GM19043 (cell line): ENCODE data around the gene XAGE3.
"Not testable (repeated sequence)": the region's sequence is repeated elsewhere in the genome, so short reads cannot be mapped to it uniquely, and the experiment has no call there.

Experiments
- ATAC-seq: cut with Tn5 transposase; IDR thresholded peaks from one replicate; pipeline ENCODE4 v1.9.1; 2021; ENCODE audit warnings: low read depth; ENCODE audit not compliant: unreplicated experiment

The XAGE3 gene

DNA sequence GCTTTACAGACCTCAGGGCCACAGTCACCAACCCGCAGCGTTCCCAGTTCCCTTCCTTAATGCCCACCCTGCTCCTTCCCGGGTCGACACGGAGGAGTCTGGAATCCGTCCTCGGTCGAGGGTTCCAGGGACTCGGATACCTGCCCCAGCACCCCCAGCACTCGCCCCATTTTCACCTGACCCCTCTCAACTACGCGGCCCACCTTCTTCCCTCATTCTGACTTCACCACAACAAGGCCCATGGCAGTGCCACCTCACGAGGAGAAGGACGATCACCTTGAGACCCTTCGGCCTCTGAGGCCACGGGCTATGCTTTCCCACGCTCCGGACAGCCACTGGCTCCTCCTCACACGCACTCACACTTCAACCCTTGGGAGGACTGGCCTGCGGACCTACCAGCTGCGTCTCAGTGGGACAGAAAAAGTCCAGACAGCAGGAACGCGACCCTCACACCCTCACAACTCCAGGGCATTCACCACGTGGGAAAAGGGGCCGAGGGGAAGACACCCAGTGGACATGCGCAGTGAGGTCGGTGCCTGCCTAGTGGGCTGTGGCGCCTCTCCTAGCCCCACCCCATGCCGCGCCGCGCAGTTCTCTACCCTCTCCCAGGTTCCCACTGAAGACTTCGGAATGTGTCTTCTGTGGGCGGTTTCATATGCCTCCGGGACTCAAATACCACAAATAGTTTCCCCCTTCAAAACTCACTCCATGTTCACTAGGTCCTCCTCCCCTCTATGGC, at the start of gene XAGE3:
Gene XAGE3, minus strand, starts transcription at position 474 of the 739 bp plus-strand sequence. CDS start 950 bp downstream, outside the sequence.
- no peak for ATAC-seq

GRCh38 chrX:52914704-52915103, 46.8 kb upstream of the XAGE3 start:
- ATAC-seq: not testable (repeated sequence)

DNA sequence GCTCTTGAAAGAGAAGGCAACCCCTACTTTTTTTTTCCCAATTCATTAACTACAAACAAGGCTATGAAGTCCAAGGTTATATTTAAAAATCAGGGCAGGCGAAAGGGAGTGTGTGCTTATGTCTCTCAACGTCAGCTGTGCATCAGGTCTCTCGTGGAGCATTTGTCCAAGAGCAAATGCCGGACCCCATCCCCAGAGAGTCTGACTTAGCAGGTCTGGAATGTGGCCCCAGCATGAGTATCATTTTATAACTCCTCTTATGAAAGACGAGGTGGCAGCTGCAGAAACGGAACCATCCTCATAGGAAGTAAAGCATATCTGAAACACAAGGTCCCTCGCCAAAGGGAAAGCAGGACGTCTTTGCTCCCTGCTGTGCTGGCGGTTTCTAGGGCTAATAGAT, 45.8 kb upstream of the XAGE3 start:
- not testable (repeated sequence) for ATAC-seq

- not testable (repeated sequence) for ATAC-seq
These were observed 41.6 kb upstream of the XAGE3 start for GRCh38 chrX:52909313-52909969.

DNA sequence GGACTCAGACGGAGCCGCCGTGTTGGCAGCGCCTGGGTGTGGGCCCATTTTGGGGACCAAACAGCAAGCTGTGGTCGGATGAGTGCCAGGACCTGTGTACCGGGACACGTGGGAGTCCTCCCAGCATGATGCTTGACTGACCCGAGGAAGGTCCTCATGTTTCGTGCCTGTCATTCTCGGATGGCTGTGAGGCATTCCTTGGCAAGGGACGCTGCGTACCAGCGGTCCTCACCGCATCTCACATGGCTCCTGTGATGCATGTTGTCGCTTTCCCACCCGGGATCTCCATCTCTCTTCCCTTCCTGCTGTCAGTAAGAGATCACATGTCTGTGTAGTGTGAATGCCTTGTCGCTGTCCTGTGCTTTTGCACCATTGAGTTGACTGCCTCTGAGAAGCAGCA, 40.0 kb upstream of the XAGE3 start:
- ATAC-seq: not testable (repeated sequence)

DNA sequence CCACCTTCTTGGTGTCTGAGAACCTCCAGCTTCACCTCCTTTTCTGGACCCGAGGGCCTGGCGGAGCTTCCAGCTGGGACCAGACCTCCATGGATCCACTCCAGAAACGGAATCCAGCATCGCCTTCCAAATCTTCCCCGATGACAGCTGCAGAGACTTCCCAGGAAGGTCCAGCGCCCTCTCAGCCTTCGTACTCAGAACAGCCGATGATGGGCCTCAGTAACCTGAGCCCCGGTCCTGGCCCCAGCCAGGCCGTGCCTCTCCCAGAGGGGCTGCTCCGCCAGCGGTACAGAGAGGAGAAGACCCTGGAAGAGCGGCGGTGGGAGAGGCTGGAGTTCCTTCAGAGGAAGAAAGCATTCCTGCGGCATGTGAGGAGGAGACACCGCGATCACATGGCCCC, 39.3 kb upstream of the XAGE3 start:
- not testable (repeated sequence) for ATAC-seq

DNA sequence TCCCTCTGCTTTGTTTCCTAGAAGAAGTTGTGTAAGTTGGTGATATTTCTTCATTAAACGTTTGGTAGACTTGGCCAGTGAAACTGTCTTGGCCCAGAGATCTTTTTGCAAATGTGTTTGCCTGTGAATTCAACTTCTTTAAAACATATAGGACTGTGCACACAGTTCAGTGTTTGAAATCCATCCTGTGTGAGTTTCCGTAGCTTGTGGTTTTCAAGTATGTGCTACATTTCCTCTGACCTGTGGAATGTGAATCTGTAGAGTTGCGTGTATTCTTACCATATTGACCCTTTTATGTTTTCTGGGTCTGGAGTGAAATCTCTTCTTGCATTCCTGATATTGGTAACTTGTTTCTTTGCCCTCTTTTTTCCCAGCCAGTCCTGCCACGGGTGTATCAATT, 38.2 kb upstream of the XAGE3 start:
- not testable (repeated sequence) for ATAC-seq

- not testable (repeated sequence) for ATAC-seq
These were observed 37.6 kb upstream of the XAGE3 start for GRCh38 chrX:52905531-52905930.

DNA sequence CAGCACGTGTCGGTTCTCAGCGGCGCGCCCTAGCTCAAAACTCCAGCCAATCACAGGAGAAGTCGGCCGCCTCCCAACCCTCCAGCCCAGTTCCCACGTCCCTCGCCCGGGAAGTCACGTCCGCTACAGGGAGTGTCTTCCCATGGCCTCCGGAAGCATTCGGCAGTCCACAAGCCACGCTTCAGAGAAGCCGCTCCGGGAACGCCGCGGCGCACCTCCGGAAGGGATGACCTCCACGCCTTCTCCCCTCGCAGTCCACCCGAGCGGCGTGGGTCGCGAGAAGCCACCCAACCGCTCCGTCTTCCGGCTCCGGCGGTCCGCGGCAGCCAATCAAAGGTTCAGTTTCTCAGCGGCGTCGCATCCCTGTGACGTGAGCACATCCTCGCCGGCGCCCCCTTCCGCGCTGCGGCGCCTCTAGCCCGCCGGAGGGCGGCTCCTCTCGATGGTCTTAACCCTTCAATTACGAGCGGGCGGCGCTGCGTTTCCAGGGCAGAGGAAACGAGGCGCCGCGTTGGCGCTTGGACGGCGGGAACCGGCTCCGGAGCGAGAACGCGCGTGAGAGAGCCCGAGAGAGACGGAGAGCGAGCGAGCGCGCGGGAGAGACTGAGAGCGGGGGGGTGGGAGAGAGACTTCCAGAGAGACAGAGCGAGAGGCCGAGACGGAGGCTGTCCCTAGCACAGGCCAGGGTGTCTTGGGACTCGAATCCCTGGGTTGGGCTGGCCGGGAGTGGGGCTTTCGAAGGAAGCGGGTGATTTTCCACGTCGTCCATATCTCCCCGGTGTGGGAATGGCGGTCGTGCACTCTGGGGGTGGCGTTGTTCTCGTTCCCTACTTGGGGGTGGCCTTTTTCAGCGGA, 29.2 kb upstream of the XAGE3 start, which contains the start of gene FAM156B:
Gene FAM156B, plus strand, starts transcription at position 476 of the 855 bp plus-strand sequence. CDS start 9,896 bp downstream, outside the sequence.
- ATAC-seq: peak; percentile 78

GRCh38 chrX:52896438-52896837, 28.6 kb upstream of the XAGE3 start:
- ATAC-seq: peak; percentile 25

DNA sequence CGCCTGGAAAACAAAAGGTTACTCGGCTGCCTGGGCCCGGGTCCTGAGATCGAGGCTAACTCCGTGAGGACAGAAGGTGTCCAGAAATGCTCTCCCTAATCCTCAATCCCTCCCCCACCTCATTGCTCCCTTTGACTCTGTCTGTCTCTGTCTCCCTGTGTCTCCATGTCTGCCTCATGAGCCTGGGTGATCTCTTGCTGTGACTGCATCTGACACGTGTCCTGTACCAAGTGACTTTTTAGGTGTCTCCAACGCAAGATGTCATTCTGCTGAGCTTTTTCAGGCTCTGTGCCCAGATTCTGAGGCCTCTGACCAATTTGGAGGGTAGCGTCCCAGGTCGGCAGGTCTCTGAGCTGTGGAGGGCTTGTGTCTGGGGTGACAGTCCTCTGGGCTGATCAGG, 20.2 kb upstream of the XAGE3 start:
- ATAC-seq: not testable (repeated sequence)

DNA sequence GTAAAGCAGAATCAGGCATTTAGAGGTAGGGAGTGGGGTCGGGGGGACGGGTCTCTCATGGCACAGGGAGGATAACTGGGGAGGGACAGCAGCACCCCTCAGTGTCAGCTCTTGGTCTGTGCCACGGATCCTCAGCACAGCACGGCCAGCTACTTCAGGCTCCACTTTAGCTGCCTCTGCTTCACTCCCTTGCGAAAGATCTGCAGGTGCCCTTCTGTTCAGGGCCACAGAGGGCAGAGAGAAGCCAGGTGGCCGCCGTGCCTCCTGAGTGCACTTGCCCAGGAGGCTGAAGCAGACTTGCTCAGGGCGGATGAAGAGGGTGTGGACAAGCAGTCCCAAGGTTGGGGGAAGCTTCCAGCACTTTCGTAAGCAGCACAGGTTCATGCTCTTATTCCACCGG, 19.6 kb upstream of the XAGE3 start:
- not testable (repeated sequence) for ATAC-seq

DNA sequence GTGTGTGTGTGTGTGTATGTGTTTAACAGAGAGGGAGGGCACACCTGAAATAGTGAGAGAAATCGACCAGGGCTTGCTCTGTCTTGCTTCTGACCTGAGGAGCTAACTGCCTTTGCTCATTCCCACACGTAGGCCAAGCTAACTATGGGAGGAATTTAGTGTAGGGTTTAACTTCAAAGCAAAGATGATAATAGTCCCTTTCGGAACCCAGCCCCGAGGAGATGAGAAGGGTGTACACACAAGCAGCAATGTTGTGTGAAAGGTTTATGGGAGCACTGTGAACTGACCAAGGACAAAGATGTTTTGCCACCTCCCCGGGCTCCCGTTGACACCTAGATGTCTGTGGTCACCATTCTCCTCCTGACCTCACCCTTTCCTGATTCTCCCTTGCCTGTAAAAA, 8.5 kb upstream of the XAGE3 start:
- not testable (repeated sequence) for ATAC-seq

- not testable (repeated sequence) for ATAC-seq
These were observed 7.6 kb upstream of the XAGE3 start for GRCh38 chrX:52875436-52875835.

- no peak for ATAC-seq
These were observed 6.8 kb upstream of the XAGE3 start for GRCh38 chrX:52874661-52875060.

DNA sequence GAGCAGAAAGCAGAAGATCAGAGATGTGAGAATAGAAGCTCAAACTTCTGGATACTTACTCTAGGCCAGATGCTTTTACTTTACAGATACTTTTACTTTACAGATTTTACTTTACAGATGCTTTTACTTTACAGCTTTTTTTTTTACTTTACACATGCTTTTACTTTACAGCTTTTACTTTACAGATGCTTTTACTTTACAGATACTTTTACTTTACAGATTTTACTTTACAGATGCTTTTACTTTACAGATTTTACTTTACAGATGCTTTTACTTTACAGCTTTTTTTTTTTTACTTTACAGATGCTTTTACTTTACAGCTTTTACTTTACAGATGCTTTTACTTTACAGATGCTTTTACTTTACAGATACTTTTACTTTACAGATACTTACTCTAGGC, 5.9 kb upstream of the XAGE3 start:
- not testable (repeated sequence) for ATAC-seq

DNA sequence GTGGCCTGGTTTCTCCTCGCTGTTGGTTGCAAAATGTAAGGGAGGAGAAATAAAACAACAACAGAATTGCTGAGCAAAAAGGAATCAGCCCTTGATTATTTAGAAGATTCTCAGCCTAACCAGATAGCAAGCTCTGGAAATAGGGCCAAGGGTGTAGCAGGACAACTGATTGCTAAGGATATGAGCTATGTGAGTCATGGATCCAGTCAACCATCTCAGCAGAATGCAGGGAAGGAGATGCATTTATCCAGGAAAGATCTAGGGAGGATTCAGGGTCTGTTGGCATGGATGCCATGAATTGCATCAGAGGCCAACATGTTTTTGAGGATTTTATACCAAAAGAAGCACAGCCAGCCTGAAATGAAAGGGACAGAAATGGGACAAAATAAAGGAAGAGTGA, 2.2 kb upstream of the XAGE3 start:
- no peak for ATAC-seq

DNA sequence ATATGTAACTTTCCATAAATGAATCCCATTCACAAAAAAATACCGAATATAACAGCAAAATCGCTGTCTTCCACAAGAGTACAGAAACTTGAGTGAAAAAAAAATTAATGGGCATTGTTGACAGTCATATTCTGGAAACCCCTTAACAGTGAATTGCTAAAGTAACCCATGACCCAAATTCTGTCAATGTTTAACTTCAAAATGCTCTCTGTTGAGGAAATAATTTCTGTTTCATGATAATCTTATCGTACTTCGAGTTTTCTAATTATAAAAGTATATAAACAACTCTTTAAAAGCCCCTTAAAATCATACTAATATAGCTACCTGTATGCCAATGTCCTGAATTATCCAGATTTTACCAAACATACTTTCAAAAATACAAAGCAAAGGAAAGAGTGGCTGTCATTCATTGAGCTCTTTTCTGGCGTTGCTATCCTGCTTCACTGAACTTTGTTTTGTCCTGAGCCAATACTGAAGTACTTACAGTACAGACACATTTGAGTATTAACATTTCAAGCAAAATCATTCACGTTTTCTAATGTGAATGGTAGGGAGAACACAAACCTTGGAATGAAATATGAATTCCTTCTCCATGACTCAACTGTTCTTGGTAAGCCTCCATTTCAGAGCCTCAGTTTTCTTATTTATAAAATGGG, 2.4 kb downstream of the XAGE3 start:
- ATAC-seq: no peak

DNA sequence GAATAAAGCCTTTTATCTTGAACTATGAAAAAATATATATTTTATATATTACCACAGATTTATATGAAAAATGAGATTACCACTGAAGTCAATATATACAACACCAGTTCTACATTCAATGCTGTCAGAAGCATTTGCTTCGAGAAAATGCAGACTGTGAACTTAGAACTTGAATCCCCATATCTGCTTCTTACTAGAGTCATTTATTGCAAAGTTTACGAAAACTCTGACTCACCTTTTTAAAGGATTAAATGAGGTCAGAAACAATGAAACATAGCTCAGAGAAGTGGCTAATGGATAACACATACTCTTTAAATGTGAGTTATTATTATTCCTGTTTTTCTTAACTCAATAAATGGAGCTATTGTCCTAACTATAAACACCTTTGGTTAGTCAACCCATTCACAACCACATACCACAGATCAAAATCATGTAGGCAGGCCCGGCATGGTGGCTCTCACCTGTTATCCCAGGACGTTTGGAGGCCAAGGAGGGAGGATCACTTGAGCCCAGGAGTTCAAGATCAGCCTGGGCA, 10.8 kb downstream of the XAGE3 start:
- not testable (repeated sequence) for ATAC-seq
